ENCODE results near the gene PHF8. TPM values are rescaled to one million over a fixed set of nuclear protein-coding genes. Genes with fewer than 3 reads are reported as not detected.

The PHF8 gene
- total RNA-seq, 4 donors from 2014 or later: 34.9 to 63.1 (median 60.5) TPM

DNA sequence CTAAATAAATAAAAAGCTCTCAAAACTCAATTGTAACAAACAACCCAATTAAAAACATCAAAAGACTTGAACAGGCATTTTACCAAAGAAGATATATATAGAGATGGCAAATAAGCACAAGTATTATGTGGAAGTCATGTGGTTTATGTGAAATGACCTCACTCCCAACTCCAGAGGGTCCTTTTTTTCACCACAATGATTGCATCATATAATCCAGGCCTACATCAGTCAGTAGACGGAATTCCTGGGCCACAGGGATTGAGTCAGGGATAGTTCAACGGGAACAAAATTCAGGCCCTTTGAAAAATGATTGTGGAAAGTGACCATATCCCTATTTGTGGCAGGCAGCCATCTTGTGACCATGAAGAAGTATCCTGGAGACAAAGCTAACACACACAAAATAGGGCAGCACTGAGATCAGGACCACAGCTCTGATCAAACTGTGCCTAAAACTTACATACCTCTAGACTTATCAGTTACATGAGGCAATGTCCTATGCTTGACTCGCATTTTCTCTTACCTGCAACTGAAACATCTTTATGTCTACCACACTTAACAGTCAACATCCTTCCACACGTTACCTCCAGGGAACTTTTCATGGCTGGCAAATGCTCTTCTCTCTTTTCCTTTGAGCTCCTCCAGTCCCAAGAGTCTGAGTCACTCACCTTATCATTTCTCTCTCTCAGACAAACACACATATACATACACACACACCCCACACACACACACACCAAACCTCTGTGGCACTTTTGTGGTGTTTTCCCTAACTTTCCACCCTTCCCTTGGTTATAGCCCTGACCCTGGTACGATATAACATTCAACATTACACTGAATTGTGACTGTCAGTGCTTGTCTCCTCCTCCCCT is 113.5 kb downstream of the PHF8 start:
- DNase-seq (ENCODE audit: low spot score in 2 of 2): no peak
- Histone ChIP-seq H3K27ac (no peak overlapping the region), H3K27me3 (no peaks in the 10 kb centered on the region), H3K4me1 (no peaks in the 10 kb centered on the region), H3K4me3 (no peak overlapping the region), H3K36me3 (no peaks in the 10 kb centered on the region), H3K9me3 (no peaks in the 10 kb centered on the region)
- WGBS, 2 donors: 59 to 78% methylated on average over 5 of the region's 5 CpGs
- TF ChIP-seq EP300 (IDR thresholded peaks at IDR 0.05) (no peak), POLR2A (IDR thresholded peaks at IDR 0.05) (no peak)
- TF ChIP-seq, protein P1, sequence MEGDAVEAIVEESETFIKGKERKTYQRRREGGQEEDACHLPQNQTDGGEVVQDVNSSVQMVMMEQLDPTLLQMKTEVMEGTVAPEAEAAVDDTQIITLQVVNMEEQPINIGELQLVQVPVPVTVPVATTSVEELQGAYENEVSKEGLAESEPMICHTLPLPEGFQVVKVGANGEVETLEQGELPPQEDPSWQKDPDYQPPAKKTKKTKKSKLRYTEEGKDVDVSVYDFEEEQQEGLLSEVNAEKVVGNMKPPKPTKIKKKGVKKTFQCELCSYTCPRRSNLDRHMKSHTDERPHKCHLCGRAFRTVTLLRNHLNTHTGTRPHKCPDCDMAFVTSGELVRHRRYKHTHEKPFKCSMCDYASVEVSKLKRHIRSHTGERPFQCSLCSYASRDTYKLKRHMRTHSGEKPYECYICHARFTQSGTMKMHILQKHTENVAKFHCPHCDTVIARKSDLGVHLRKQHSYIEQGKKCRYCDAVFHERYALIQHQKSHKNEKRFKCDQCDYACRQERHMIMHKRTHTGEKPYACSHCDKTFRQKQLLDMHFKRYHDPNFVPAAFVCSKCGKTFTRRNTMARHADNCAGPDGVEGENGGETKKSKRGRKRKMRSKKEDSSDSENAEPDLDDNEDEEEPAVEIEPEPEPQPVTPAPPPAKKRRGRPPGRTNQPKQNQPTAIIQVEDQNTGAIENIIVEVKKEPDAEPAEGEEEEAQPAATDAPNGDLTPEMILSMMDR (IDR thresholded peaks at IDR 0.05): no peak

DNA sequence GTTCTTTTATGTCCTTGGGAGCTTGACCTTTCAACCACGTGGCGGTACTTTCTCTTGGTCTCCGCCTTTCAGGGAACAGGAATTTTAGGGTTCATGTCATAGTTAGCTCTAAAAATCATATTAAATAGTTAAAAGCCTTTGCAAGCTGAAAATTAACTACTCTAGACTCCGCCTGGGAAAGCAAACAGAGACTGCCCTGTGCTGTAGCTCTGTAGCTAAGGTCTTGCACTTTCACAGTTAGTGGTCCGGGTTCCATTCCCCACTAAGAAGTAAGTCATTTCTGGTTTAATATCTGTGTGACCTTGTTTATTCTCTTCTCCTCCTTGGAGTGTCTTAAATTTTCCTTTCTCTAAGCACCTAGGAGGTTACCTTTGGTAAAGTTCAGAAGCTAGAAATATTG is 118.2 kb downstream of the PHF8 start:
- TF ChIP-seq EP300 (IDR thresholded peaks at IDR 0.05) (no peak), POLR2A (IDR thresholded peaks at IDR 0.05) (no peak)
- TF ChIP-seq, protein P1 (IDR thresholded peaks at IDR 0.05): no peak
- WGBS, 2 donors: 43 to 64% methylated on average over 5 of the region's 5 CpGs
- no peaks in the 10 kb centered on the region for H3K36me3 ChIP-seq
- no peaks in the 10 kb centered on the region for H3K4me1 ChIP-seq
- DNase-seq (ENCODE audit: low spot score in 2 of 2): no peak
- H3K9me3 ChIP-seq: no peaks in the 10 kb centered on the region
- no peak overlapping the region for H3K27ac ChIP-seq
- no peak overlapping the region for H3K4me3 ChIP-seq
- no peaks in the 10 kb centered on the region for H3K27me3 ChIP-seq

DNA sequence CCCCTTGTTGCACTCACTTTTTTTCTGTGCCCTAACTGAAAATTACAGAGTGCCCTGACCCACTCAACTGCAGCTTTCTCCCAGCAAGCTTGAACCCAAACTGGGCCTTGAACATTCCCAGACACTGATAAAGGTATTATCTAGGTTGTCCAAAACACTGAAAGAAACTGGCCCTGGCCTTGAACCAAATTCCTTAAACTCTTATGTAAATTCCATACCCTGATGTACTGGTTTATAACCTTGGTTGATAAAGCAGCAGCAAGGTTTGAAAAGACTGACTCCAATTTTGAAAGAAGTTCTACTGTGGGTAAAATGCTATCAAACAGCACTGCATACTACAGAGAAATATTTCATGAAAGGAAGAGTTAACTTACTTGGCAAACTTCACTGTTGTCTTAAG is 125.6 kb downstream of the PHF8 start:
- Histone ChIP-seq H3K4me1 (no peaks in the 10 kb centered on the region), H3K27ac (no peak overlapping the region), H3K27me3 (no peaks in the 10 kb centered on the region), H3K4me3 (no peak overlapping the region), H3K36me3 (no peaks in the 10 kb centered on the region), H3K9me3 (no peaks in the 10 kb centered on the region)
- no peak for TF ChIP-seq EP300 (IDR thresholded peaks at IDR 0.05)
- TF ChIP-seq, protein P1 (IDR thresholded peaks at IDR 0.05): no peak
- no peak for TF ChIP-seq POLR2A (IDR thresholded peaks at IDR 0.05)
- no peak for DNase-seq (ENCODE audit: low spot score in 2 of 2)

DNA sequence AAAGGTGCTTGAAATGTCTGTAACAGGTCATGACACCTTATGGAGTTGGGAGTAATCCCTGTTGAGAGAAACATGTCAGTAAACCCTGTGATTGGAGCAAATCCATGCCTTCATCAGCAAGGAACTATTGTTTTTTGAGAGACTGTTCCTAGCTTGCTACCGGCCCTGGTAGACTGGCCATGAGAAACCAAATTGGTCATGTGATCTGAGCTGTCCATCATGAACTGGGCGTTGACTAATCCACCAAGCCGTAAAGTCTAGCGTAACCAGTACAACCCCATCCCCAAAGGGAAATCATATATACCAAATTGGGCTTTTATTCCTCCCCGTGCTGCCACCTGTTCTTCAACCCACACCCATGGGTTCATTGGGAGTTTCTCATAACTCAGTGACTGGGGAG is 143.7 kb downstream of the PHF8 start:
- no peak for TF ChIP-seq POLR2A (IDR thresholded peaks at IDR 0.05)
- TF ChIP-seq EP300 (IDR thresholded peaks at IDR 0.05): no peak
- TF ChIP-seq, protein P1 (IDR thresholded peaks at IDR 0.05): no peak
- DNase-seq (ENCODE audit: low spot score in 2 of 2): no peak
- WGBS, 2 donors: 87% methylated on average over 4 to 5 of the region's 5 CpGs
- Histone ChIP-seq H3K4me1 (no peaks in the 10 kb centered on the region), H3K4me3 (no peak overlapping the region), H3K9me3 (no peaks in the 10 kb centered on the region), H3K27me3 (no peaks in the 10 kb centered on the region), H3K36me3 (no peaks in the 10 kb centered on the region), H3K27ac (no peak overlapping the region)

DNA sequence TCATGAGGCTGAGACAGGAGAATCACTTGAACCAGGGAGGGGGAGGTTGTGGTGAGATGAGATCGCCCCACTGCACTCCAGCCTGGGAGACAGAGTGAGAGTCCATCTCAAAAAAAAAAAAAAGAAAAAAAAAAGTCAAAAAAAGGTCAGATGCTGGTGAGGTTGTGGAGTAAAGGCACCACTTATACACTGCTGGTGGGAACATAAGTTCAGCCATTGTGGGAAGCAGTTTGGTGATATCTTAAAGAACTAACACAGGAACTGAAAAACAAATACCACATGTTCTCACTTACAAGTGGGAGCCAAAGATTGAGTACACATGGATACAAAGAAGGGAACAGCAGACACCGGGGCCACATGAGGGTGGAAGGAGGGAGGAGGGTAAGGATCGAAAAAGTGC is 149.0 kb downstream of the PHF8 start:
- no peaks in the 10 kb centered on the region for H3K9me3 ChIP-seq
- no peak overlapping the region for H3K4me3 ChIP-seq
- TF ChIP-seq EP300 (IDR thresholded peaks at IDR 0.05) (no peak), POLR2A (IDR thresholded peaks at IDR 0.05) (no peak)
- TF ChIP-seq, protein P1 (IDR thresholded peaks at IDR 0.05): no peak
- WGBS, 2 donors: 75 to 80% methylated on average over 3 of the region's 3 CpGs
- H3K4me1 ChIP-seq: no peaks in the 10 kb centered on the region
- no peak for DNase-seq (ENCODE audit: low spot score in 2 of 2)
- no peaks in the 10 kb centered on the region for H3K36me3 ChIP-seq
- no peaks in the 10 kb centered on the region for H3K27me3 ChIP-seq
- no peak overlapping the region for H3K27ac ChIP-seq

All from tibial nerve (tissue), 4 donors.